SH-SY5Y (cell line): ENCODE results near the gene C21orf91.

ENCODE experiments used
- GATA2 ChIP-seq: IDR thresholded peaks from 2 replicates; pipeline ENCODE4 v1.6.1; 2011; ENCODE audit warnings: mild to moderate bottlenecking, low read depth, low read length
- GATA3 ChIP-seq: IDR thresholded peaks from 2 replicates; pipeline ENCODE4 v1.6.1; 2011; ENCODE audit warnings: low read depth, mild to moderate bottlenecking, low read length, moderate library complexity

DNA sequence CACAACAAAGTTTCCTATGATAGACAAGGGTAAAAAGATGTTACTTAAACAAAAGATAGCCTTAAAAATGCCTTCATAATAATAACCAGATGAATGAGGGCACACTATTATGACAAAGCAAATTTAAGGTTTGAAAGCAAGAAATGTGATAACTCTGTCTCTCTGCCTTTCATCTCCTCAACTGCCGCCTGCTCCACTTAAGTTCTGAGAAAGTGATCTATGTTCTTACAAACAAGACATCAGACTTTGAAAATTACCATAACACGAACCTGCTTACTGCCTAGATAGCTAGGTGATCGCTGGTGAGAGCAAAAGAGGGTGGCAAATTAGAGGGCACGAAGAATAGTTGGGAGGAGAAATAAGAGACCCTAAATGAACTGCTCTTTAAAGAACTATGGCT is 13.2 kb downstream of the C21orf91 start:
- no peak for TF ChIP-seq GATA3
- TF ChIP-seq GATA2, result no peak
